Hepatocyte (in vitro differentiated cells): Measurements from ENCODE around the gene PARD3B. TPM values are rescaled to one million over a fixed set of nuclear protein-coding genes. Genes with fewer than 3 reads are reported as not detected.

Source experiments
- DNase-seq: peaks from one replicate; pipeline ENCODE4 v3.0.0-alpha.2; 2016; ENCODE audit warnings: low spot score
- H2AFZ ChIP-seq: fragments of 200-600 bp; sonication (generic); 2 replicates; pipeline ENCODE4 v1.6.0; 2016; ENCODE audit warnings: antibody characterized with exemption, mild to moderate bottlenecking
- H3K27ac ChIP-seq: fragments of 200-600 bp; sonication (generic); 2 replicates; pipeline ENCODE4 v1.5.1; 2016; ENCODE audit warnings: mild to moderate bottlenecking
- H3K27me3 ChIP-seq: fragments of 200-600 bp; sonication (generic); 2 replicates; pipeline ENCODE4 v1.6.1; 2016
- H3K36me3 ChIP-seq: fragments of 200-600 bp; sonication (generic); replicated peaks from 2 replicates; pipeline ENCODE4 v1.5.1; 2016; ENCODE audit warnings: low read depth; ENCODE audit not compliant: insufficient read depth
- H3K4me1 ChIP-seq: fragments of 200-600 bp; sonication (generic); 2 replicates; pipeline ENCODE4 v1.5.1; 2016; ENCODE audit warnings: mild to moderate bottlenecking, moderate library complexity; ENCODE audit not compliant: insufficient read depth
- H3K4me2 ChIP-seq: fragments of 200-600 bp; sonication (generic); 2 replicates; pipeline ENCODE4 v1.6.0; 2016
- H3K4me3 ChIP-seq: fragments of 200-600 bp; sonication (generic); 2 replicates; pipeline ENCODE4 v1.5.1; 2016; ENCODE audit warnings: mild to moderate bottlenecking
- H3K79me2 ChIP-seq: fragments of 200-600 bp; sonication (generic); 2 replicates; pipeline ENCODE4 v1.6.0; 2017; ENCODE audit warnings: mild to moderate bottlenecking
- H3K9me2 ChIP-seq: fragments of 200-600 bp; sonication (generic); replicated peaks from 2 replicates; pipeline ENCODE4 v1.6.0; 2017; ENCODE audit warnings: mild to moderate bottlenecking; ENCODE audit not compliant: insufficient read depth
- H3K9me3 ChIP-seq: fragments of 200-600 bp; sonication (generic); 2 replicates; pipeline ENCODE4 v1.5.1; 2016; ENCODE audit warnings: low read depth, mild to moderate bottlenecking
- H4K20me1 ChIP-seq: fragments of 200-600 bp; sonication (generic); 2 replicates; pipeline ENCODE4 v1.6.0; 2016; ENCODE audit warnings: mild to moderate bottlenecking; ENCODE audit not compliant: insufficient read depth, poor library complexity, severe bottlenecking
- CTCF ChIP-seq: fragments of 200-600 bp; sonication (generic); IDR thresholded peaks from 2 replicates; pipeline ENCODE4 v1.5.1; 2016; ENCODE audit warnings: antibody characterized with exemption, mild to moderate bottlenecking; ENCODE audit not compliant: poor library complexity
- EZH2 ChIP-seq: fragments of 200-600 bp; sonication (generic); IDR thresholded peaks from 2 replicates; pipeline ENCODE4 v1.6.1; 2016; ENCODE audit warnings: antibody characterized with exemption, mild to moderate bottlenecking, borderline replicate concordance
- EZH2phosphoT487 ChIP-seq: fragments of 200-600 bp; sonication (generic); IDR thresholded peaks from one replicate; pipeline ENCODE4 v1.6.1; 2018; ENCODE audit warnings: antibody characterized with exemption, mild to moderate bottlenecking, low read depth, moderate library complexity; ENCODE audit not compliant: unreplicated experiment, severe bottlenecking
- WGBS: methylation state at CpG from one replicate; pipeline ENCODE4 v1.1.6; 2016; ENCODE audit warnings: low lambda C conversion rate; ENCODE audit errors: missing lambda C conversion rate; 5-methylcytosine and 5-hydroxymethylcytosine counted together
- polyA plus RNA-seq: library from polyadenylated mRNA; unstranded; fragments of >200 nt; fragmentation: Nextera tagmentation; extraction: Ambion mirVana; gene quantifications from 2 replicates; pipeline ENCODE4 v1.2.1, GENCODE V29; 2016
- total RNA-seq: library from RNA; depleted of rRNA; stranded (reverse); fragments of >200 nt; gene quantifications from 2 replicates; pipeline ENCODE4 v1.2.3, GENCODE V29; 2014

Gene PARD3B
- total and polyA plus RNA-seq, 2 experiments from 2014 or later: 11.5 to 21.7 TPM

DNA sequence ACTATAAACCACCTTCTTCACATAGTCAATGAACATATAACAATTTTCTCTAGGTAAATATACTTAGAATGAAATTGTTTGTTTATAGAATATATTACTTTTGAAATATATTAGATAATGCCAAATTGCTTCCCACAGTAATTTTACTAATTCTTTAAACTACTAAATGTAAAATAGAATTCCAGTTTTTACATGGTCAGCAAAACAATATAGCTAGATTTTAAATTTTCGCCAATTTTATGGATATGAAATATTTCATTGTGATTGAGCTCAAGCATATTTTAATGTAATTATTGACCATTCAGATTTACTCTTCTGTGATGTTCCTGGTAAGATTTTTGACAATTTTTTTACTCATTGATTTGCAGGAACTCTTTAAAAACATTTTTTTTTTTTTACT, 444.6 kb downstream of the PARD3B start:
- TF ChIP-seq EZH2phosphoT487: no peak
- TF ChIP-seq CTCF: no peak
- TF ChIP-seq EZH2: no peak
- Histone ChIP-seq H3K4me2 (no peak overlapping the region), H3K79me2 (no peaks in the 10 kb centered on the region), H3K36me3 (no peaks in the 10 kb centered on the region), H3K27ac (no peak overlapping the region), H3K4me3 (no peak overlapping the region), H4K20me1 (no peaks in the 10 kb centered on the region), H3K9me2 (no peaks in the 10 kb centered on the region), H3K9me3 (no peaks in the 10 kb centered on the region), H3K4me1 (no peaks in the 10 kb centered on the region), H3K27me3 (no peaks in the 10 kb centered on the region), H2AFZ (no peak overlapping the region)
- 97% methylated on average over 1 of the region's 1 CpG for WGBS
- DNase-seq: no peak

DNA sequence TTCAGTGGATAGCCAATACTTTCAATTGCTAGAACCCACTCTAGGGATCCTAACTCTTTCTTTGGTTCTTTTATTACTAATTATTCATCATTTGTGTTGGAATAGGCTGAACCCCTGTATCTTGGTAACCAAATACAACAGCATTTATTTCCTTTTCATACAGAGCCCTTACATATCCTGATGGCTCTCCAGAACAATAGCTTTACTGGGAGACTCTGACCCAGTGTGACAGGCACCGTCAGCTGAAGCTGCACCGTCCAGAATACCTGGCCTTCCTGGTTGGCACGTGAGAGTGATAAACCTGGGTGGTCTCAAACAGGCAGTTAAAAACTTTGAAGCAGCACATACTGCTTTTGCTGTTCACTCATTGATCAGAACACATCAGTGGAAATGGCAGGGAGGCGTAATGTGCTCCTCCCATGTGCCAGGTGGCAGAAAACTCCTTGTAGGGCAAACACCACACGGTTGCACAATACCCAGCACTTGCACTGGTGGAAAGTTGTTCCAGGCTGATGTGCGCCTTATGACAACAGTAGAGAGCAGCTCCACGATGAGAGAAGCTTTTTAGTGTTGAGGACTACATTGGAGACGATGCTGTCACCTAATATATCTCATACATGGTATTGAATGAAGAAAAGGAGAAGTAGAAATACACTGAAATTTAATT, 456.2 kb downstream of the PARD3B start:
- Histone ChIP-seq H3K27me3 (no peaks in the 10 kb centered on the region), H3K4me2 (no peak overlapping the region), H3K9me2 (no peaks in the 10 kb centered on the region), H3K4me3 (no peak overlapping the region), H4K20me1 (no peaks in the 10 kb centered on the region), H3K9me3 (no peaks in the 10 kb centered on the region), H3K27ac (no peak overlapping the region), H2AFZ (no peak overlapping the region), H3K4me1 (no peaks in the 10 kb centered on the region), H3K36me3 (no peaks in the 10 kb centered on the region), H3K79me2 (no peaks in the 10 kb centered on the region)
- no peak for DNase-seq
- WGBS: 86% methylated on average over 8 of the region's 8 CpGs
- TF ChIP-seq CTCF: no peak
- no peak for TF ChIP-seq EZH2phosphoT487
- no peak for TF ChIP-seq EZH2

- TF ChIP-seq EZH2phosphoT487 (no peak), CTCF (no peak), EZH2 (no peak)
- WGBS: 94% methylated on average over 3 of the region's 3 CpGs
- no peaks in the 10 kb centered on the region for H3K9me2 ChIP-seq
- no peaks in the 10 kb centered on the region for H3K9me3 ChIP-seq
- no peak overlapping the region for H3K27ac ChIP-seq
- H3K4me2 ChIP-seq: no peak overlapping the region
- no peak overlapping the region for H2AFZ ChIP-seq
- no peaks in the 10 kb centered on the region for H3K36me3 ChIP-seq
- no peak for DNase-seq
- H4K20me1 ChIP-seq: no peaks in the 10 kb centered on the region
- no peaks in the 10 kb centered on the region for H3K4me1 ChIP-seq
- no peaks in the 10 kb centered on the region for H3K79me2 ChIP-seq
- H3K4me3 ChIP-seq: no peak overlapping the region
- H3K27me3 ChIP-seq: no peaks in the 10 kb centered on the region
Measured at GRCh38 chr2:205002390-205002789, 457.1 kb downstream of the PARD3B start.
